Gastroesophageal sphincter (tissue), 3 donors: ENCODE data around the gene BCAS3.

Source experiments
- CTCF ChIP-seq, 4 experiments: fragments of 200-600 bp in 2 of 4; fragments of 450-650 bp in 2 of 4; sonication (generic) in 1 of 4; IDR thresholded peaks; one replicate each; pipeline ENCODE4 v1.5.1; 2017 to 2019; ENCODE audit warnings: antibody characterized with exemption in 4 of 4, mild to moderate bottlenecking in 2 of 4, moderate library complexity in 2 of 4
- POLR2A ChIP-seq, 2 donors: fragments of 450-650 bp; IDR thresholded peaks; one replicate each; pipeline ENCODE4 v1.6.1; 2017; ENCODE audit warnings: antibody characterized with exemption in 2 of 2, mild to moderate bottlenecking in 2 of 2, moderate library complexity in 1 of 2

- TF ChIP-seq CTCF (IDR thresholded peaks at IDR 0.05) (no peak), POLR2A (IDR thresholded peaks at IDR 0.05) (no peak)
Observed at GRCh38 chr17:60659156-60659555, 18.5 kb upstream of the BCAS3 start.
